ENCODE results near the gene IL1B.

DNA sequence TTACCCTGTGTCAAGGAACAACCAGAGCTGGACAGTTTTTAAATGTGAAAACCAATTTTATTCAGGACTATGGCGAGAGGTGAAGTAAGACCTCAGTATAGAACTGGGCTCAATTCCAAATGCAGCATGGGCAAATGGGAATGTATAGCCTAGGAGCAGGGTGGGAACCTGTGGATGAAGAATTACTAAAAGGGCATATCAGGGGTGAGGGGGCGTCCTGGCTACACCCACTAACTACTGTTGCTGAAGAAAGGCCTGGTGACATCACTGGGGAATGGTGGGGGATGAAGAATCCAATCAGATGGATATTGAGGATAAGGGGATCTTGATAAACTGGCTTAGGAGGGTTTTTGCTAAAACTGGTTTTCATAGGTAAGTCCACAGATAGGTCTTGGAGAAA, 47.1 kb upstream of the IL1B start:
- TF ChIP-seq, protein P1, sequence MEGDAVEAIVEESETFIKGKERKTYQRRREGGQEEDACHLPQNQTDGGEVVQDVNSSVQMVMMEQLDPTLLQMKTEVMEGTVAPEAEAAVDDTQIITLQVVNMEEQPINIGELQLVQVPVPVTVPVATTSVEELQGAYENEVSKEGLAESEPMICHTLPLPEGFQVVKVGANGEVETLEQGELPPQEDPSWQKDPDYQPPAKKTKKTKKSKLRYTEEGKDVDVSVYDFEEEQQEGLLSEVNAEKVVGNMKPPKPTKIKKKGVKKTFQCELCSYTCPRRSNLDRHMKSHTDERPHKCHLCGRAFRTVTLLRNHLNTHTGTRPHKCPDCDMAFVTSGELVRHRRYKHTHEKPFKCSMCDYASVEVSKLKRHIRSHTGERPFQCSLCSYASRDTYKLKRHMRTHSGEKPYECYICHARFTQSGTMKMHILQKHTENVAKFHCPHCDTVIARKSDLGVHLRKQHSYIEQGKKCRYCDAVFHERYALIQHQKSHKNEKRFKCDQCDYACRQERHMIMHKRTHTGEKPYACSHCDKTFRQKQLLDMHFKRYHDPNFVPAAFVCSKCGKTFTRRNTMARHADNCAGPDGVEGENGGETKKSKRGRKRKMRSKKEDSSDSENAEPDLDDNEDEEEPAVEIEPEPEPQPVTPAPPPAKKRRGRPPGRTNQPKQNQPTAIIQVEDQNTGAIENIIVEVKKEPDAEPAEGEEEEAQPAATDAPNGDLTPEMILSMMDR (IDR thresholded peaks at IDR 0.05): no peak
- TF ChIP-seq POLR2A (IDR thresholded peaks at IDR 0.05) (no peak), POLR2AphosphoS5 (IDR thresholded peaks at IDR 0.05) (no peak), EP300 (IDR thresholded peaks at IDR 0.05) (no peak)

Data from upper lobe of left lung (tissue), 4 donors.